Panc1 (cell line): ENCODE results near the gene ARFRP1.

Experiments used
- CTCF ChIP-seq: fragments of 450-650 bp; IDR thresholded peaks from 2 replicates; pipeline ENCODE4 v1.5.1; 2017; ENCODE audit warnings: mild to moderate bottlenecking
- REST ChIP-seq, 2 experiments: IDR thresholded peaks; 2 replicates each; pipeline ENCODE4 v1.6.1; 2011 to 2012; ENCODE audit warnings: low read depth in 2 of 2, control low read depth in 1 of 2, low read length in 1 of 2, mild to moderate bottlenecking in 1 of 2, moderate library complexity in 1 of 2; ENCODE audit not compliant: insufficient read depth in 1 of 2
- TCF7L2 ChIP-seq: IDR thresholded peaks from 2 replicates; pipeline ENCODE4 v1.6.1; 2011; ENCODE audit warnings: mild to moderate bottlenecking, low read depth, low read length, inconsistent platforms

- TF ChIP-seq CTCF (no peak; the same call in 1 of the 2 replicates), REST (IDR thresholded peaks at IDR 0.05; ENCODE audit: insufficient read depth in 1 of 2, low read depth in 2 of 2, low read length in 1 of 2) (no peak), TCF7L2 (no peak)
These were observed 29.3 kb upstream of the ARFRP1 start for GRCh38 chr20:63736893-63737694.
